GM21360 (cell line): ENCODE results near the gene FAM53B.

Experiments used
- ATAC-seq: cut with Tn5 transposase; IDR thresholded peaks from one replicate; pipeline ENCODE4 v1.9.1; 2021; ENCODE audit warnings: mild to moderate bottlenecking, moderate library complexity; ENCODE audit not compliant: unreplicated experiment

Gene FAM53B

GRCh38 chr10:124666494-124666893 lies 77.7 kb downstream of the FAM53B start:
- no peak for ATAC-seq

GRCh38 chr10:124665980-124666379 lies 78.2 kb downstream of the FAM53B start:
- no peak for ATAC-seq

- no peak for ATAC-seq
Measured at GRCh38 chr10:124665558-124665957, 78.6 kb downstream of the FAM53B start.

DNA sequence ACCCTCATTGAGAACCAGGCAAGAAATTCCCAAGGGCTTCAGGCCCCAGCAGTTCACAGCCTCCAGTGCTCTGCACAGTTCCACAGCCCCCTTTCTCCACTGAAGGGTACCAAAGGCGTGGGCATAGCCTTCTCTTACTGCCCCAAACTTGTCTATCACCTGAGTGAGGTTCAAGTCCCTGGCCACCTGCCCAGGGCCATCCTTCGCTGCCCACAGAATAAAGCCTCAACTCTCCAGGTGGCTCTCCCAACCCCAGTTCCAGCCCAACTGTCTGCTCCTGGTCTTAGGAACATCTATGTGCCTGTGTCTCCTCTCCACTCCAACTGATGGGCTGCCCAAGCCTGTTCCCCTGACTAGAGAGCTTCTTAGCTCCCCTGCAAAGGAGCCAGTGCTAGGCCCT lies 79.1 kb downstream of the FAM53B start:
- no peak for ATAC-seq

DNA sequence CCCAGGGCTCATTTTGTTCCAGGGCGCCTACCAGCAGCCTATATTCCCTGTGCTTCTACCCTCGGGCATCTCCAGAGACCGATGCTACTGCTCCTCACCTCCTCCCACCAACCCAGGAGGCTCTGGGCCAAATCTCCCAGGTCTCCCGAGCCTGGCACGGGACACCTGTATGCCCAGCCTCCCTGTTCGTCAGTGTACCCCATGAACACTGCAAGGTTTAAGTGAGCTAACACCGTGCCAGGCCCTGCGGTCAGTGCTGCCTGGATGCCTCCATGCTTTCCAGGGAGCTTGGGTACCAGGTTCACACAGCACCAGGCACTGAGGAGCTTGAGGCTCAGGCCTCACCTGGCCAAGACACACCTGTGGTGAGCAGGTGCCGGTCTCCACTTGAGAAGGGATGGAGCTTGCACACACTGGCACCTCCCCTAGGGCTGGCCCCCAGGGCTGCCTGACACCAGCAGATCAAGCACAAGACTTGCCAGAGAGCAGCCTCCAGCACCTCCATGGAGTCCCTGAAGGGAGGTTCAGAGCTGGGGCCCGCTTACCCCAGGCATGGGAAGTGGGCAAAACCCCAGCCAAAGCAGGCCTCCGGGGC lies 80.3 kb downstream of the FAM53B start:
- no peak for ATAC-seq

DNA sequence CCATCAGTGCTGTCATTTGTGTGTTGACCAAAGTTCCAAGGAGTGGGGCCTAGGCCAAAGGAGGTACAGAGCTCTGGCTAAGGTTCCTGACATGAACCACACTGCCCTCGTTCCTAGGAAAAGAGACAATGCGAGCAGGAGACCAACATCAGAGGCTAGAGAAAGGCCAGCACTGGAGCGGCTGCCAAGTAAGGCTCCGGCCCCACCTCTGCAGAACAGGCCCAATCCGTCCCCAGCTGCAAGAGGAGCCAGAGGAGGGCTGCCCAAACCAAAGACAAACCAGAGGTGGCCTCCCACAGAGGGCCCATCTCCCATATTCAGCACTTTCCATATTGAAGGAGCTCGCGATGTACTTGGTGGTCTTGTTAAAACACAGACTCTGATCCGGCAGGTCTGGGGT lies 81.0 kb downstream of the FAM53B start:
- ATAC-seq: no peak

- ATAC-seq: no peak
Measured at GRCh38 chr10:124661660-124662180, 82.5 kb downstream of the FAM53B start.

DNA sequence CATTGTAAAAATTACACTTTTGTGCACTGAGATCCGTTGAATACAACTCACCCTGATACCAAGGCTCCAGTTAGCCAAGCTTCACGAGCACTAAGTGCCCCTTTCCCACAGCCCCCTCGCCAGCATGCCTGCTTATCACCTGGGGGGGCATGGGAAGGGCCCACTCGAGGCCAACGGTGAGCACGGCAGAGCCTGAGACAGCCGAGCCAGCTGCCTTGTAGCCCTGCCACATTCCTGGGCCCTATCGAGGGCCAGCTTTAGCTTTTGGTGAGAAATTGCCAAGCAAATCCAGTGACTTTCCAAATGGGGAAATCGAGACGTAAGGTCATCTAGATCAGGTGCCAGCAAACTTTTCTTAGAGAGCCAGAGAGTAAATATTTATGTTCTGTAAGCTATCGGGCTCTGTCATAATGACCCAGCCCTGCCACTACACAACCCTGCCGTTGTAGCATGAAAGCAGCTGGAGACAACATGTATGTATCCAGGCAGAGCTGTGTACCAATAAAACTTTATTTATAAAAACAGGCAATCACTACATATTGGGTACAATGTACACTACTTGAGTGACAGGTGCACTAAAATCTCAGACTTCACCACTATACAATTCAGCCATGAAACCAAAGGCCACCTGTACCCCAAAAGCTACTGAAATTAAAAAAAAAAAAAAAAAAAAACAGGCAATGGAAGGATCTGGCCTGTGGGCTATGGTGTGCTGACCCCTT lies 83.6 kb downstream of the FAM53B start:
- no peak for ATAC-seq

DNA sequence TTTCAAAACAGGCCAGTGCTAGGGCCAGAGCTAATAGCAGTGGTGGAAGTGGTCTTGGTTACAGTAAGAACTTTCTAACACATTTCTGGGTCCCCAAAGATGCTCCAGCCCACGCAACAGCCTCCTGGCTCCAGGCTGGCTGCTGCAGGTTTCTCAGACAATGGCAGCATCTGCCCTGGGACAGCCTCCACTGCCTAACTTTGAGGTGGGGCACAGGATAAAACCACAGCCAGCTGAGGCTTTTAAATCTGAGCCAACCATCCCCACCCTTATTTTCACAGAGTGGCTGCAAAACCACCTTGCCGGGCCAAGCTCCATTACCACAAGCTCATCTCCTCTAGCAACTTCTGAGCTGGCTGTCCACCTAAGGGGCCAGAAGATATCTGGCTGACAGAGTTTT lies 84.8 kb downstream of the FAM53B start:
- no peak for ATAC-seq

DNA sequence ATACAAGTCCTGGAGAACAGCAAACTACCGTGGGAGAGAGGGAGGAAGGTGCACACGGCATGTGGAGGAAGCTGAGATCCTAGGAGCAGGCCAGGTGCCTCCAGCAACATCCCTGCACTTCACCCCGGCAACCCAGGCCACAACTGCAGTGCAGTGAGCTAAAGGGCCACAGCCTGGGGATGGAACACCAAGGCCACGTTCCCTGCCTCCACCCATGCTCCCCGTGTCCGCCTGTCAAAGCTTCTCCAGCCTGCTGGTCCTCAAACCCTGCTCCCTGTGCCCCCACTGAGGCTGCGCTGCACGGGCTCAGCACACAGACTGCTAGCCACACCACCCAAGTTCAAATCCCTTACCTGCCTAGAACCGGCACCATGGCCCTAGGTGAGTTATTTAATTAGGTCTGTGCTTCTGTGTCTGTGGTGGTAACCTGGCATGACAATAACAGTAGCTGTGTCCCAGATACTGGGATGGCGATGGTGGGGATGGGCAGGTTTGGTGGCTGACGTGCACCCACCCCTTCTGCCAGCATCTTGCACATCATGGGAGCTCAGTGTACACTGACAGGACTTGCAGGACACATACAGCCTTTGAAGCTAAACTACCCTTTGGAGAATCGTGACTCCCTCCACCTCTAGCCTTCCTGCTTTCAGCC lies 85.5 kb downstream of the FAM53B start:
- ATAC-seq: no peak

- no peak for ATAC-seq
Measured at GRCh38 chr10:124657806-124658205, 86.4 kb downstream of the FAM53B start.

GRCh38 chr10:124656541-124656940 lies 87.6 kb downstream of the FAM53B start:
- no peak for ATAC-seq

GRCh38 chr10:124656113-124656490 lies 88.1 kb downstream of the FAM53B start:
- ATAC-seq: no peak

DNA sequence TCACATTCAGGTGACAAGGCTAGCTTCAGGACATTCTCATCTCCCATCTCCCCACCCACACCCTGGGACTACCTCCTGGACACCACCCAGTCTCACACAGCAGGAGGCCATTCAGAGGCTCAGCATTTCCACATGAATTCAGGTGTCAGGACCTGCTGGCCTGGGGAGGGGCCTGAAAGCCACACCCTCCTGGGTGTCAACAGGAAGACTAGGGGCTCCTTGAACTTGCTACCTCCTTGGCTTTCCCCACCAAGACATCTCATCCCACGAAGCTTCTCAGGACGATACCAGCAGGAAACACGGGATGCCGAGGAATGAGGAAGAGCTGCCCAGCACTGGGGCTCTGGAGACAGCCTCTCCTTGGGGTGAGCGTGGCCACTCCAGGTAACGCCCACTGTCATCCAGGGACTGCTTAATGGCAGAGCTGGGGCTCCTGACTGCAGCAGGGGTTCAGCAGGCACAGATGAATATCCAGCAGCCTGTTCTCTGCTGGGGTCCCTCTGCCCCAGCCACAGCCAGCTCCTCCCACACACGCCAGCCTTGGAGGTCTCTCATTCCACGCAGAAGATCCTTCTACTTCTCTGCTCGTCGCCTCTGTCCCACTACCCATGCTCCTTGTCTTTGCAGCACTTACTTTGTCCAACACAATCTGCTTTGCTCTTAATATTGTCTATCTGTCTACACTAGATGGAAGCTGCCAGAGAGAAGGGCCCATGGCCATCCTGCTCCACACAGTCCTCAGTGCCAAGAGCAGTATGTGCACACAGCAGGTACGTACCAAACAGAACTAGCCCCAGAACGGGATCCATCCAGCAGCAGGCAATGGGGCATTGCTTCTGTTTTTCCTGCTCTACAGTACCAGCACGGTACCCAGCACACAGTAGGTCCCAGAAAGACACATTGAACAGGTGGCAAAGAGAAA lies 88.7 kb downstream of the FAM53B start:
- no peak for ATAC-seq

DNA sequence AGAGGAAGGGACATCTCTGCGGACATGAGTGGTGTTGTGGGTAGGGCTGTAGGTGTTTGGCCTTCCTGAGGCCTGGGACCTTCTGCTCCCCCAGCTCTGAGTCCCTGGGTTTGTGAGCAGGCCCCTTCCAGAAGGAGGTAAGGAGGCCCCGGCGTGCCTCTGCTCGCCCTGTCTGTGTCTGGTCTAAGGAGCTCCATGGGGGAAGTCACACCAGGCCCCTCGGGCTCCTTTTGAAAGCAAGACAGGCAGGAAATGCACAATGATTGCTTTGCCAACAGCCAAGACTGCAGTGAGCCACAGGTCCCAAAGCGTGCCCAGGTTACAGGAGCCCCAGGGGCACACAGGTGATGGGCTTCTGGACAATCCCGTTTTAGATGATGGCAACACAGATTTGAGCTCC lies 89.5 kb downstream of the FAM53B start:
- ATAC-seq: no peak

GRCh38 chr10:124653811-124654651 lies 90.1 kb downstream of the FAM53B start:
- ATAC-seq: no peak

- no peak for ATAC-seq
Measured at GRCh38 chr10:124653311-124653710, 90.9 kb downstream of the FAM53B start.

DNA sequence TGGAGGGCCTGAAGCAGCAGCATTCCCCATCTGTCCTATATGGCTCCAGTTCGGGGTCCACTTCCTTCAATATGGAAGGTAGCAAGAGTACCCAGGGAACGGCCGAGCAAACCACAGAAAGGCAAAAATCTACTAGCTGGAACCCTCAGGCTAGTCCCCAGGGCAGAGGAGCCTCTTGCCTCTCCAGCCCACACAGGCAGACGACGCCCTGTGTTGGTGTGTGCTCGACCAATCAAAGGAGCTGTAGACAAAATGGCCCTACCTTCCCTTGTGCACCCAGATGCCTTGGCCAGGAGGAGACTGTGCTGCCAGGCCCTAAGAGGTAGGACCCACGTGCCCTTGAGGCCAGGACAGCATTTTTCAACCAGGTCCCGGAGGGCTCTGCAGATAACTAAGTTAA lies 91.5 kb downstream of the FAM53B start:
- no peak for ATAC-seq

GRCh38 chr10:124652200-124652599 lies 92.0 kb downstream of the FAM53B start:
- ATAC-seq: no peak

DNA sequence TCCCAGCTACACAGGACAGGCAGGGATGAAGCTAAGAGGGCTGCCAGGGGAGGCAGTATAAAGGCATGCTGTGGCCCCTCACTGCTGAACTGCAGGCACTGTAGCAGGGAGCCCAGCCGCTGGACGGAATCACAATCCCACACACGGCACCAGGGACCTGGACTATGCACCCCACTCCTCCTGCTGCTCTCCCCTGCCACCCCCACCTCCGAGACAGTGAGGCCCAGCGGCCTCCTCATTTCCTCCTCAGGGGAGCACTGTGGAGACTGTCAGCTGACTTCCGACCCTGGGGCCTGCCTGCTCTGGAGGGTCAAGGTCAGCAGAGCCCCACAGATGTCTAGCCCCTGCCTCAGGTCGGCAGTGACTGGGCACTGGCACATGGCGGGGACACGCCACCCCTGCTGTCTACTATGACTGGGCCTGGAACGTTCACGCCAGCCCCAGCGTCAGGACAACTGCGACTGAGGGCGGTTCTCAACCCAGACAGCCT lies 92.7 kb downstream of the FAM53B start:
- no peak for ATAC-seq
